NOMO-1 treated with dmso at 0.1 percent for 144 hours (cell line): ENCODE data around the gene CLIP4.

Experiments used
- DNase-seq: peaks from one replicate; lab custom pipeline; 2025; ENCODE audit not compliant: unreplicated experiment; lab: John Stamatoyannopoulos, UW

CLIP4 gene

GRCh38 chr2:29218071-29218470 is 102.9 kb downstream of the CLIP4 start:
- no peak for DNase-seq

GRCh38 chr2:29218550-29219125 is 103.4 kb downstream of the CLIP4 start:
- DNase-seq = no peak

GRCh38 chr2:29219374-29219773 is 104.2 kb downstream of the CLIP4 start:
- DNase-seq = no peak

- no peak for DNase-seq
These were observed 105.5 kb downstream of the CLIP4 start for GRCh38 chr2:29220506-29221270.

- no peak for DNase-seq
These were observed 107.4 kb downstream of the CLIP4 start for GRCh38 chr2:29222381-29223179.

GRCh38 chr2:29223257-29223656 is 108.0 kb downstream of the CLIP4 start:
- DNase-seq = no peak

- DNase-seq = no peak
These were observed 108.9 kb downstream of the CLIP4 start for GRCh38 chr2:29223851-29224692.

- no peak for DNase-seq
These were observed 109.7 kb downstream of the CLIP4 start for GRCh38 chr2:29224693-29225551.

- DNase-seq = no peak
These were observed 110.6 kb downstream of the CLIP4 start for GRCh38 chr2:29225814-29226213.

- DNase-seq = no peak
These were observed 111.2 kb downstream of the CLIP4 start for GRCh38 chr2:29226375-29226774.

- no peak for DNase-seq
These were observed 111.6 kb downstream of the CLIP4 start for GRCh38 chr2:29226808-29227207.

GRCh38 chr2:29227935-29228675 is 112.9 kb downstream of the CLIP4 start:
- DNase-seq = no peak

GRCh38 chr2:29228947-29229346 is 113.7 kb downstream of the CLIP4 start:
- DNase-seq = no peak

- no peak for DNase-seq
These were observed 114.4 kb downstream of the CLIP4 start for GRCh38 chr2:29229640-29230039.

- DNase-seq = no peak
These were observed 116.8 kb downstream of the CLIP4 start for GRCh38 chr2:29232041-29232440.

- DNase-seq = no peak
These were observed 118.2 kb downstream of the CLIP4 start for GRCh38 chr2:29233428-29233827.

- no peak for DNase-seq
These were observed 120.2 kb downstream of the CLIP4 start for GRCh38 chr2:29235411-29235810.

GRCh38 chr2:29236074-29236473 is 120.9 kb downstream of the CLIP4 start:
- DNase-seq = no peak

- no peak for DNase-seq
These were observed 123.3 kb downstream of the CLIP4 start for GRCh38 chr2:29238497-29238896.
